ENCODE results near the gene ENDOV.

ENDOV gene

GRCh38 chr17:80454557-80455335 lies 39.8 kb downstream of the ENDOV start:
- TF ChIP-seq FOXP2 (optimal IDR thresholded peaks at IDR 0.05; ENCODE audit: control extremely low read depth, extremely low read length, insufficient read depth) = no peak
- TF ChIP-seq POLR2AphosphoS5 (IDR thresholded peaks at IDR 0.05; ENCODE audit: borderline replicate concordance, low read depth, low read length) = peak; percentile 86
- peak; percentile 44 for DNase-seq (ENCODE audit: low read depth, low spot score)
- peak overlapping the region; percentile 79 for H3K27ac ChIP-seq

GRCh38 chr17:80455336-80455710 lies 40.4 kb downstream of the ENDOV start:
- TF ChIP-seq POLR2AphosphoS5 (IDR thresholded peaks at IDR 0.05; ENCODE audit: borderline replicate concordance, low read depth, low read length) (no peak), EZH2 (IDR thresholded peaks at IDR 0.05) (no peak), FOXP2 (optimal IDR thresholded peaks at IDR 0.05; ENCODE audit: control extremely low read depth, extremely low read length, insufficient read depth) (no peak)
- no peaks in the 10 kb centered on the region for H3K9me3 ChIP-seq (ENCODE audit: low read depth, low read length)
- no peak for DNase-seq (ENCODE audit: low read depth, low spot score)
- H3K27ac ChIP-seq = no peak overlapping the region
- H3K4me3 ChIP-seq = peak overlapping the region; percentile 94
- H3K9ac ChIP-seq (ENCODE audit: insufficient read length) = peak overlapping the region; percentile 99
- no peaks in the 10 kb centered on the region for H3K36me3 ChIP-seq (ENCODE audit: insufficient read depth, low read length)

More at GRCh38 chr17:80454557-80455335, 39.8 kb downstream of the ENDOV start:
- Histone ChIP-seq H3K36me3 (ENCODE audit: insufficient read depth, low read length) (no peaks in the 10 kb centered on the region), H3K4me3 (peak overlapping the region; percentile 94), H3K9ac (ENCODE audit: insufficient read length) (peak overlapping the region; percentile 99), H3K9me3 (ENCODE audit: low read depth, low read length) (no peaks in the 10 kb centered on the region)

DNA sequence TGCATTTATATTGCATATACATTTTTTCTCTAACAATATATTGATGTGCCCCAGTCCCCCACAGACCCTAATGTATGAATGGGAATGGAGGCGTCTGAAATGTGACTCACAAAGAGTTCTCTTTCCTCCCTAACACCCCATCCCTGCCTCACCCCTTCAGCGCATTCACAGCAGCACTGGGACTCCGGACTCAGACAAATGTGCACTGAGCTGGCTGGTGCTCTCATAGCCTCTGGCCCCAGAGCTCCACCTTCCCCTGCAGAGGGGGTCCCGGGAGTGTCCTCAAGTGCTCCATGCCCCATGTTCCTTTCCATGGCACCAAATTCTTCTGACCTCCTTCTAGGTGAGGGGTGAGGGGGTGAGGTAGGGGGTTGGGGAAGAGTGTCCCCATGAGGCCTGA lies 40.8 kb downstream of the ENDOV start:
- H3K27ac ChIP-seq = no peak overlapping the region
- TF ChIP-seq EZH2 (IDR thresholded peaks at IDR 0.05) (no peak), POLR2AphosphoS5 (IDR thresholded peaks at IDR 0.05; ENCODE audit: borderline replicate concordance, low read depth, low read length) (no peak), FOXP2 (optimal IDR thresholded peaks at IDR 0.05; ENCODE audit: control extremely low read depth, extremely low read length, insufficient read depth) (no peak)
- H3K9me3 ChIP-seq (ENCODE audit: low read depth, low read length) = no peaks in the 10 kb centered on the region
- no peaks in the 10 kb centered on the region for H3K36me3 ChIP-seq (ENCODE audit: insufficient read depth, low read length)
- 0 out of 2 replicates have a peak overlapping the region, but pooled peaks have one; percentile 94 for H3K4me3 ChIP-seq
- peak overlapping the region; percentile 99 for H3K9ac ChIP-seq (ENCODE audit: insufficient read length)
- no peak for DNase-seq (ENCODE audit: low read depth, low spot score)

- no peak for DNase-seq (ENCODE audit: low read depth, low spot score)
- TF ChIP-seq POLR2AphosphoS5 (IDR thresholded peaks at IDR 0.05; ENCODE audit: borderline replicate concordance, low read depth, low read length) = no peak
- TF ChIP-seq FOXP2 (optimal IDR thresholded peaks at IDR 0.05; ENCODE audit: control extremely low read depth, extremely low read length, insufficient read depth) = no peak
- no peak for TF ChIP-seq EZH2 (IDR thresholded peaks at IDR 0.05)
- Histone ChIP-seq H3K36me3 (ENCODE audit: insufficient read depth, low read length) (no peaks in the 10 kb centered on the region), H3K4me3 (no peak overlapping the region), H3K27ac (no peak overlapping the region), H3K9ac (ENCODE audit: insufficient read length) (no peak overlapping the region), H3K9me3 (ENCODE audit: low read depth, low read length) (no peaks in the 10 kb centered on the region)
These were observed 41.7 kb downstream of the ENDOV start for GRCh38 chr17:80456465-80457235.

DNA sequence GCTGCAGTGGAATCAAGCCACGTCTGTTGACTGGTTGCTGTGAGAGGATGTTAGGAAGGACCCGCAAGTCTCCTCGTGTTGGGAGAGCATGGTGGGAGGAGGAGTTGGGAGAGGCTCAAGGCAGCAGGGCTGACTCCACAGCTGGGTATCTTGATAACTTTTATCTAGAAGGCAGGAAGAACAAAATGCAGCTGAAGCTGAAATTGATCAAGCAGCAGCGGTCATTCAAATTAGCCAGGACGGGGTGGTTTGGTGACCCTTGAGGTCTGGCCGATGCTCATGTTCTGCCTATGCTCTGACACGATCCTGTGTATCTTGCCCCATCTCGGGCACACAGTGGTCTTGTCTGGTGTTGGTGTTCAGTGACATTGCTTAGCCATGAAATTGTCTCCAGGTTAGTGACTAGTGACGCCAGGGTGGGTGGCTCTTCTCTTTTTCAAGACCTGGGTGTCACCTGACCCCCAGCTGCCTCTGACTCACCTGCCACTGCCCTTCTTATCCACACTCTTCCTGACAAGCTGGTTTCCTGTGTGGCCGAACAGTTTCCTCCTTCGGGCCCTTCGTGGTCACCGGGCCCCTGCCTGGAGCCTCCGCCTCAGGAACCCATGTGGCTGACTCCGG lies 42.4 kb downstream of the ENDOV start:
- H3K9ac ChIP-seq (ENCODE audit: insufficient read length) = no peak overlapping the region
- no peak overlapping the region for H3K4me3 ChIP-seq
- no peaks in the 10 kb centered on the region for H3K36me3 ChIP-seq (ENCODE audit: insufficient read depth, low read length)
- H3K27ac ChIP-seq = no peak overlapping the region
- no peak for DNase-seq (ENCODE audit: low read depth, low spot score)
- H3K9me3 ChIP-seq (ENCODE audit: low read depth, low read length) = no peaks in the 10 kb centered on the region
- TF ChIP-seq EZH2 (IDR thresholded peaks at IDR 0.05) (no peak), POLR2AphosphoS5 (IDR thresholded peaks at IDR 0.05; ENCODE audit: borderline replicate concordance, low read depth, low read length) (no peak), FOXP2 (optimal IDR thresholded peaks at IDR 0.05; ENCODE audit: control extremely low read depth, extremely low read length, insufficient read depth) (no peak)

GRCh38 chr17:80458016-80458415 lies 43.0 kb downstream of the ENDOV start:
- DNase-seq (ENCODE audit: low read depth, low spot score) = no peak
- H3K36me3 ChIP-seq (ENCODE audit: insufficient read depth, low read length) = no peaks in the 10 kb centered on the region
- TF ChIP-seq POLR2AphosphoS5 (IDR thresholded peaks at IDR 0.05; ENCODE audit: borderline replicate concordance, low read depth, low read length) (no peak), FOXP2 (optimal IDR thresholded peaks at IDR 0.05; ENCODE audit: control extremely low read depth, extremely low read length, insufficient read depth) (no peak), EZH2 (IDR thresholded peaks at IDR 0.05) (no peak)
- H3K27ac ChIP-seq = no peak overlapping the region
- no peak overlapping the region for H3K4me3 ChIP-seq
- no peak overlapping the region for H3K9ac ChIP-seq (ENCODE audit: insufficient read length)
- no peaks in the 10 kb centered on the region for H3K9me3 ChIP-seq (ENCODE audit: low read depth, low read length)

DNA sequence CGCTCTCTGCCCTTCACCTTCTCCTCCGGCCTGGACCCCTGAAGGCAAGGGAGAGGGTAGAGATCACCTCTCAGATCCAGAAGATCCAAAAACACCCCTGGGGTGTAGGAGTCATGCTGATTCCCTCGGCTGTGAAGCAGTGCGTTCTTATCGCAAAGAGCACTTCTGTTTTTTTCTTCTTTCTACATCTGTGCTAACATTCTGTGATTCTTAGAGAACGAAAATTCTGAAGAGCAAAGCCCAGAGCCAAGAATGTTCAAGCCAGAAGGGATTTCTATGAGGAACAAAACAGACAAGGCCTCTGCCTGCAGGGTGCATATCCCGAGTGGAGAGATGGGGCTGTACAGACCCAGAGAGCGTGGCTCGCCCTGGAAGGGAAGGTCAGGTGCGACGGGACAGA lies 44.3 kb downstream of the ENDOV start:
- DNase-seq (ENCODE audit: low read depth, low spot score) = no peak
- Histone ChIP-seq H3K27ac (no peak overlapping the region), H3K36me3 (ENCODE audit: insufficient read depth, low read length) (no peaks in the 10 kb centered on the region), H3K9me3 (ENCODE audit: low read depth, low read length) (no peaks in the 10 kb centered on the region), H3K4me3 (no peak overlapping the region), H3K9ac (ENCODE audit: insufficient read length) (no peak overlapping the region)
- no peak for TF ChIP-seq FOXP2 (optimal IDR thresholded peaks at IDR 0.05; ENCODE audit: control extremely low read depth, extremely low read length, insufficient read depth)
- TF ChIP-seq EZH2 (IDR thresholded peaks at IDR 0.05) = no peak

GRCh38 chr17:80460429-80460834 lies 45.5 kb downstream of the ENDOV start:
- Histone ChIP-seq H3K36me3 (ENCODE audit: insufficient read depth, low read length) (no peaks in the 10 kb centered on the region), H3K9me3 (ENCODE audit: low read depth, low read length) (no peaks in the 10 kb centered on the region), H3K9ac (ENCODE audit: insufficient read length) (no peak overlapping the region), H3K4me3 (no peak overlapping the region), H3K27ac (no peak overlapping the region)
- DNase-seq (ENCODE audit: low read depth, low spot score) = no peak
- TF ChIP-seq FOXP2 (optimal IDR thresholded peaks at IDR 0.05; ENCODE audit: control extremely low read depth, extremely low read length, insufficient read depth) = no peak

Measured in SK-N-MC (cell line).